ENCODE measurements around the gene PCDHGA7. TPM values are rescaled to one million over a fixed set of nuclear protein-coding genes. Genes with fewer than 3 reads are reported as not detected.
A peak's percentile ranks its signal among the peaks of the same experiment; 100 is the strongest.

PCDHGA7 gene
- total RNA-seq, 1 donor from 2014 or later: 1.1 TPM

DNA sequence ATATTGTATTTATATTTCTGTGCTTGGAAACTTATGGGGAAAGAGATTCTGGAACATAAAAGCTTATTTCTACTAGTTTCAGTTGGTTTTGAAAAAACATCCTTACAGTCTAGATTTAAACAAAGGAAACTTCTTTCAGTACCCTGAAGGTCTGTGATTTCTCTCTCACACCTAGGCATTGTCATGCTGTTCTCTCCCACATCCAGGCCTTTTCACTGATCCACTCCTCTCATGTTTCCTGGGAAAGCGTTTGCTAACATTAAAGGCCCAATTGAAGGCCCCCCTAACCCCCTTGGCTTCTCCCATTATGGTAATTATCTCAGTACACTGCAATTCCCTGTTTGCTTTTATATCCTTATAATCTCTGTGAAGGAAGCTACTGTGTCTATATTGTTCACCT, 39.8 kb upstream of the PCDHGA7 start:
- Mint-ChIP-seq H3K4me3 (no peak overlapping the region), H3K36me3 (peaks cover 6% of the 10 kb centered on the region), H3K9me3 (peaks cover 60% of the 10 kb centered on the region), H3K4me1 (no peaks in the 10 kb centered on the region), H3K27me3 (ENCODE audit: insufficient read depth, low read depth) (peaks cover 9% of the 10 kb centered on the region), H3K27ac (no peak overlapping the region)
- Histone ChIP-seq H3K9ac (no peak overlapping the region), H3K27me3 (no peaks in the 10 kb centered on the region), H3K4me3 (no peak overlapping the region), H3K79me2 (ENCODE audit: low read depth) (no peaks in the 10 kb centered on the region), H3K9me3 (ENCODE audit: low read depth) (peaks cover 18% of the 10 kb centered on the region), H3F3A (ENCODE audit: low read depth) (no peaks in the 10 kb centered on the region), H4K20me1 (ENCODE audit: low read depth) (no peaks in the 10 kb centered on the region), H3K36me3 (no peaks in the 10 kb centered on the region), H3K4me2 (no peak overlapping the region), H3K27ac (no peak overlapping the region), H3K4me1 (no peaks in the 10 kb centered on the region), H2AFZ (replicated peaks) (no peak overlapping the region)
- TF ChIP-seq, protein P1, sequence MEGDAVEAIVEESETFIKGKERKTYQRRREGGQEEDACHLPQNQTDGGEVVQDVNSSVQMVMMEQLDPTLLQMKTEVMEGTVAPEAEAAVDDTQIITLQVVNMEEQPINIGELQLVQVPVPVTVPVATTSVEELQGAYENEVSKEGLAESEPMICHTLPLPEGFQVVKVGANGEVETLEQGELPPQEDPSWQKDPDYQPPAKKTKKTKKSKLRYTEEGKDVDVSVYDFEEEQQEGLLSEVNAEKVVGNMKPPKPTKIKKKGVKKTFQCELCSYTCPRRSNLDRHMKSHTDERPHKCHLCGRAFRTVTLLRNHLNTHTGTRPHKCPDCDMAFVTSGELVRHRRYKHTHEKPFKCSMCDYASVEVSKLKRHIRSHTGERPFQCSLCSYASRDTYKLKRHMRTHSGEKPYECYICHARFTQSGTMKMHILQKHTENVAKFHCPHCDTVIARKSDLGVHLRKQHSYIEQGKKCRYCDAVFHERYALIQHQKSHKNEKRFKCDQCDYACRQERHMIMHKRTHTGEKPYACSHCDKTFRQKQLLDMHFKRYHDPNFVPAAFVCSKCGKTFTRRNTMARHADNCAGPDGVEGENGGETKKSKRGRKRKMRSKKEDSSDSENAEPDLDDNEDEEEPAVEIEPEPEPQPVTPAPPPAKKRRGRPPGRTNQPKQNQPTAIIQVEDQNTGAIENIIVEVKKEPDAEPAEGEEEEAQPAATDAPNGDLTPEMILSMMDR (IDR thresholded peaks at IDR 0.05): no peak
- TF ChIP-seq EZH2 (IDR thresholded peaks at IDR 0.05): no peak
- TF ChIP-seq EZH2phosphoT487 (IDR thresholded peaks at IDR 0.05): no peak
- no peak for DNase-seq (ENCODE audit: low spot score)

DNA sequence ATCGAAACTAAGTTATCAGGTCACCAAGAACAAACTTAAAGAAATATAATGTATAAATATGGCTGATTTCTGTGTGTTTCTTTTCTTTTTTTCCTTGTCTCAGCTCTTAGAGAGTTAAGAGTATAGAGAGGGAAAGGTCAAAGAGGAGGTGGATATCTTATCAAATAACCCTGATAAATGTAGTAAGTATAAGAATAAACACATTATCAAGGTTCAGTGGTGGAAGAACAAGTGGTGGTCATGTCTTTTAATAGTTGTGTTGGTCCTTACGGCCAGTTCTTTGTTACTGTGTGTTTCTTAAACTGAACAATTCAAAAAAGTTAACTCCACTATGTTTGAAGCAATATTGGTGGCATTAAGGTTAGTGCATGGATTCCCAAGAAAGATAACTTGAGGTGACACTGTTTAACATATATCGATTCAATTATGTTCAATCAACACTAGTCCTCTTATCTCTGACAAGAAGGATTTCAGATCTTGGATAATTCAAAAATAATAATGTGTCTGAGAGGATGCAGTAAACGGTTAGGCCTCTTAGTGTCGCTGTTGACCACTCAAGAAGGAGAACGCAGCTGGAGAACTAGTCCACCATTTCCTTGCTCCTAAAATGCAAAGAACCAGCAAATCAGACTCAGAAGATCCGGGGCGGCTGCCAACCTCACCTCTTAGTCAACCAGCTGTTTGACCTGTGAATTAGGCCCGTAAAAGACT, 39.1 kb upstream of the PCDHGA7 start, which contains the start of gene PCDHGA3:
Gene PCDHGA3 (plus strand): TSS at position 588 of the 711 bp plus-strand sequence. CDS start 205 bp downstream, outside the sequence.
- H3K36me3 ChIP-seq: no peaks in the 10 kb centered on the region
- TF ChIP-seq, protein P1 (IDR thresholded peaks at IDR 0.05): peak; percentile 45
- TF ChIP-seq EZH2 (IDR thresholded peaks at IDR 0.05): no peak
- H3K4me3 Mint-ChIP-seq: no peak within 1 kb of the TSS
- H3K9ac ChIP-seq: no peak within 1 kb of the TSS
- H3K27ac ChIP-seq: no peak within 1 kb of the TSS
- no peak within 1 kb of the TSS for H3K4me3 ChIP-seq
- H3K4me1 ChIP-seq: no peaks in the 10 kb centered on the region
- H3K4me2 ChIP-seq: no peak within 1 kb of the TSS
- peaks cover 6% of the 10 kb centered on the region for H3K36me3 Mint-ChIP-seq
- H3F3A ChIP-seq (ENCODE audit: low read depth): no peaks in the 10 kb centered on the region
- no peak within 1 kb of the TSS for H3K27ac Mint-ChIP-seq
- H3K9me3 ChIP-seq (ENCODE audit: low read depth): peaks cover 18% of the 10 kb centered on the region
- H3K79me2 ChIP-seq (ENCODE audit: low read depth): no peaks in the 10 kb centered on the region
- H4K20me1 ChIP-seq (ENCODE audit: low read depth): no peaks in the 10 kb centered on the region
- H3K27me3 ChIP-seq: no peaks in the 10 kb centered on the region
- H3K27me3 Mint-ChIP-seq (ENCODE audit: insufficient read depth, low read depth): peaks cover 9% of the 10 kb centered on the region
- DNase-seq (ENCODE audit: low spot score): no peak
- no peaks in the 10 kb centered on the region for H3K4me1 Mint-ChIP-seq
- peaks cover 55% of the 10 kb centered on the region for H3K9me3 Mint-ChIP-seq
- H2AFZ ChIP-seq (replicated peaks): peak within 1 kb of the TSS; percentile 42

DNA sequence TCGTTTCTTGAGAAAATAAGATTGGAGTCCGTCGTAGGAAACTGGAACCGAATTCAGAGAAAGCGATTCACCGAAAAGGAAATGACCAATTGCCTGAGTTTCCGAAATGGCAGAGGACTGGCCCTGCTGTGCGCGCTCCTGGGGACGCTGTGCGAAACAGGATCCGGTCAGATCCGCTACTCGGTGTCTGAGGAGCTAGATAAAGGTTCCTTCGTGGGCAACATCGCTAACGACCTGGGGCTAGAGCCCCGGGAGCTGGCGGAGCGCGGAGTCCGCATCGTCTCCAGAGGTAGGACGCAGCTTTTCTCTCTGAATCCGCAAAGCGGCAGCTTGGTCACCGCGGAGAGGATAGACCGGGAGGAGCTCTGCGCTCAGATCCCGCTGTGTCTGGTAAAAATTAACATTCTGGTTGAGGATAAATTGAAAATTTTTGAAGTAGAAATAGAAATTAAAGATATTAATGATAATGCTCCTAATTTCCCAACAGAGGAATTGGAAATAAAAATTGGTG, 38.5 kb upstream of the PCDHGA7 start:
- H3K9me3 Mint-ChIP-seq: peaks cover 51% of the 10 kb centered on the region
- no peak overlapping the region for H3K27ac ChIP-seq
- no peak overlapping the region for H3K9ac ChIP-seq
- H3K27me3 ChIP-seq: no peaks in the 10 kb centered on the region
- H3F3A ChIP-seq (ENCODE audit: low read depth): no peaks in the 10 kb centered on the region
- no peaks in the 10 kb centered on the region for H4K20me1 ChIP-seq (ENCODE audit: low read depth)
- peaks cover 18% of the 10 kb centered on the region for H3K9me3 ChIP-seq (ENCODE audit: low read depth)
- no peak overlapping the region for H3K27ac Mint-ChIP-seq
- H3K4me3 ChIP-seq: no peak overlapping the region
- no peaks in the 10 kb centered on the region for H3K36me3 ChIP-seq
- no peaks in the 10 kb centered on the region for H3K79me2 ChIP-seq (ENCODE audit: low read depth)
- no peaks in the 10 kb centered on the region for H3K4me1 ChIP-seq
- H2AFZ ChIP-seq (replicated peaks): peak overlapping the region; percentile 42
- peaks cover 7% of the 10 kb centered on the region for H3K27me3 Mint-ChIP-seq (ENCODE audit: insufficient read depth, low read depth)
- H3K4me3 Mint-ChIP-seq: no peak overlapping the region
- no peak for DNase-seq (ENCODE audit: low spot score)
- peaks cover 6% of the 10 kb centered on the region for H3K36me3 Mint-ChIP-seq
- H3K4me2 ChIP-seq: no peak overlapping the region
- no peak for TF ChIP-seq EZH2 (IDR thresholded peaks at IDR 0.05)
- TF ChIP-seq, protein P1 (IDR thresholded peaks at IDR 0.05): no peak
- TF ChIP-seq EZH2phosphoT487 (IDR thresholded peaks at IDR 0.05): no peak
- no peaks in the 10 kb centered on the region for H3K4me1 Mint-ChIP-seq
